Measurements from ENCODE around the gene TMEM151B.

GRCh38 chr6:44245912-44246662, 24.2 kb upstream of the TMEM151B start:
- TF ChIP-seq EZH2 (IDR thresholded peaks at IDR 0.05) = no peak
- TF ChIP-seq POLR2AphosphoS5 (IDR thresholded peaks at IDR 0.05; ENCODE audit: borderline replicate concordance, low read depth, low read length) = no peak

Data from SK-N-MC (cell line).